NOMO-1 treated with DMSO at 0.1 percent for 48 hours (cell line): ENCODE data around the gene CD164L2.

Experiments used
- DNase-seq: peaks from one replicate; lab custom pipeline; 2025; ENCODE audit not compliant: unreplicated experiment; lab: John Stamatoyannopoulos, UW

CD164L2 gene

DNA sequence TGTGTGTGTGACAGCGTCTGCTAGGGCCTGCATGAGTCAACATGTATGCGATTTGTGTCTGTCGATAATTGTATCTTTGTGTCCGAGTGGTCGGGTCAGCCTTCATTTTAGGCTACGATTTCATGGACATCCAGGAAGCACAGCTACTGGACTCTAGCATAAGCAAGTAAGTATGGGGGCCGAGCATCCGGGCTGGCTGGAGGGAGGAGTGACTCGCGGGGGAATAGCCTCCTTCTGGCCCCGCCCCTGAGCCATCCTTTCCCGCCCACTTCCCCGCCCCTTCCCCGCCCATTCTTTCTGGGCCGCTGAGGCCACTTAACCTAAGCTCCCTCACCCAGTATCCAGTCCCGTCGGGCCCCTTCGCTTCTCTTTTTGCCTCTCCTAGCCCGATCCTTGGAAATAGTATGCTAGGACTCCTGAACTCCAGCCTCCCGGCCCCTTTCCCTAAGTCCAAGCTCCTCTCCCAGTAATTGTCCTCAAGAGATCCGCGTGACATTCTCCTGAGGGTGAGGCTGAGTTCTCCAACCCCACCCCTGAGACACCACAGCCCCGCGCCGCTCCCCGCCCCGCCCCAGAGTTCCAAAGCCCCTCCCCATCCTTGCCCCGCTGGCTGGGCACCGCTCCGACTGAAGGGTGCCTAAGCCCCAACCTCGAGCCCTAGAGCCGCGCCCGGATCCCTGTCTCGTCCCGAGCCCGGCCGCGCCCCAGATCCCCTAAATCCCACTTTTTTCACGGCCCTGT, 17.6 kb downstream of the CD164L2 start:
- peak; percentile 74 for DNase-seq

DNA sequence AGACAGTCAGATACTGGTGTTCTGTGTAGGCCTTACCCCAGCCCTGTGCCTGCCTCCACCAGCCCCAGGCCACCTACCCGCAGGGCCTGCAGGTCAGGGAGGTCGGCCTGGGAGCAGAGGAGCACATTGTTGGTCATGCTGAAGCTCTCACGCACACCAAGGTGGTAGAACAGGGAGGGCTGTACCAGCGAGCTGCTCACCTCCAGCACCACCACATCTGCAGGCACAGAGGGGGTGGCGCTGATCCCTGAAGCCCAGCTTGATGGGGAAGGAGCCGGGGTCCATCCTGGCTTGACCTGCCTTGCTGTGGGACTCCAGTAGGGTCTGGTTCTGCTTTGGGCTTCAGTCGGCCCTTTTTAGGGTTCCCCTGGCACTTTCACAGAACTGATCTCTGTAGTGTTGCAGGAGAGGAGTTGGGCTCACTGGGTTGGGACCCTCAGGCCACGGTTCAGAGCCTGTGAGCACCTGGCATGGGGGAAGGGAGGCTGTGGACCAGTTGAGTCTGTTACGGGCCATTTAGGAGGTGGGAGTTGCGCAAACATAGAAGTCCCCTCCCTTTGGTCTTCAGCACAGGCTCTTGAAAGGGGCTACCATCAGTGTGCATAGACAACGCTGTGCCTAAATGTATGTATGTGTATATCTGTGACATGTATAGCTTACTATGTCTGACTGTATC, 18.3 kb downstream of the CD164L2 start:
- no peak for DNase-seq

DNA sequence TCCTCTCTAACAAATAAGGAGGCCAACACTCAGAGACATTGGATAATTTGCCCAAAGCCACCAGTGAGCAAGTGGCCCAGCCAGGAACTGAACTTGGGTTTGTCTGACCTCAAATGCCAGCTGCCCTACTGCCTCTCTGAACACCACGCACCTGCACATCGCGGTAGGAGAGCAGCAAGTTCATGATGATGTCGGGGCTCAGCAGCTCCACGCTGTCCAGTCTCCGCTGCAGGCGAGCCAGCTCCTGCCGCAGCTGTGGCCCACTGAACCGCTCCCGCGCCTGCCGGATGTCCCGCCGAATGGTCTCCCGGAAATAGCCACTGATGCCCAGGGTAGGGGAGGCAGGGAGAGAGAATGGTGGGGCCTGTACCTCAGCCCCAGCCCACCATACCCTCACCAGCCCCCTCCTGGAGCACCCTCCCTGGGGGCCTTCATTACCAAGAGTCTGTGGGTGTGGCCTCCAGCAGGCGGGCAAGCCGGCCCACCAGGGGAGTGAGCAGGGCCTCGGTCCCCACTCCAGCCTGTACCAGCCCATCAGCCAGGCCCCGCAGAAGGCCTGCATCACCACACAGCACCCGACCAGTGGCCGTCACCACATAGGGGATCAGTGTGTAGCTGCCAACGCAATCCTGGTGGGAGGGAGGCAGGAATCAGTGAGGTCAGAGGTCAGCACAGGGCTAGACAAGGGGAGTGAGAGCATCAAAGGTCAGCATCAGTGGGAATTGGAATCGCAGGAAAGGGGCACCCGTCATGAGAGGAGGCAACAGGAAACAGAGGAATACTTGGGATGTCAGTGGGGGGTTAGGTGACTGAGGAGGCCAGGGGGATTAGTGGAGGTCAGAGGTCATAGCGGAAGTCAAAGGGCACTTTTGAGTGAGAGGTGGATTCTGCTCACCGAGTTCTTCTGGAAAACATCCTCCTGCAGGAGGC, 19.1 kb downstream of the CD164L2 start:
- DNase-seq = no peak

DNA sequence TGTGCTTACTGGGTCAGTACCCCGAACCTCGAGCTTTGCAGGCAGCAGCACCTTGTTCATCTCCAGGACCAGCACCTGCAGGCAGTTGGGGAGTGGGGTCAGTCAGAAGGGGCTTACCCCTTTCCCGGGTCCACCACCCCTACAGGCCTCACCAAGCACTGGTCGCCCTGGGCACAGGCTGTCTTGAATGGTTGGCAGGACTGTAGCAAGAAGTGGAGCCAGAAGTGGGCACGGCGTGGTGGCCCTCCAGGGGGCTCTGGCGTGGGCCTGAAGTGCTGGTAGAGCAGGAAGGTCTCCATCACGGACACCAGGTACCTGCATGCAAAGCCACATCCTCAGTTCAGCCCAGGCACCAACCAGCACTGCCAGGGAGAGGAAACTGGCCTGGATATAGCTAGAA, 21.6 kb downstream of the CD164L2 start:
- no peak for DNase-seq

DNA sequence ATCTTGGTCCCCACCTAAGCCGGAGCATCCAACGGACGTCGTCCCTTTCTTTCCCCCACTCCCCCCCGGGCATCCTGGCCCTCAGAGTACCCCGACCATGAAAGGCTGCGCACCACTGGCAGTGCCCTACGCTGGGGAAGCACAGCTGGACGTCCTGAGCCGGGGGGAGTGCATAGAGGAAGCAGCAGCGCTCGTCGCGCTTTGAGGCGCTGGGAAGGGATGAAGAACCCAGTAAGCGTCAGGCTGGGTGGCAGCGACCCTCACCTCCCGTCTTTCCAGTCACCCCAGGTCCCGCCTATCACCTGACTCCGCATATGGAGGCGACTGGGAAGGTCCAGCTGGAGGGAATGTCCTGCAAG, 22.1 kb downstream of the CD164L2 start:
- DNase-seq = no peak

DNA sequence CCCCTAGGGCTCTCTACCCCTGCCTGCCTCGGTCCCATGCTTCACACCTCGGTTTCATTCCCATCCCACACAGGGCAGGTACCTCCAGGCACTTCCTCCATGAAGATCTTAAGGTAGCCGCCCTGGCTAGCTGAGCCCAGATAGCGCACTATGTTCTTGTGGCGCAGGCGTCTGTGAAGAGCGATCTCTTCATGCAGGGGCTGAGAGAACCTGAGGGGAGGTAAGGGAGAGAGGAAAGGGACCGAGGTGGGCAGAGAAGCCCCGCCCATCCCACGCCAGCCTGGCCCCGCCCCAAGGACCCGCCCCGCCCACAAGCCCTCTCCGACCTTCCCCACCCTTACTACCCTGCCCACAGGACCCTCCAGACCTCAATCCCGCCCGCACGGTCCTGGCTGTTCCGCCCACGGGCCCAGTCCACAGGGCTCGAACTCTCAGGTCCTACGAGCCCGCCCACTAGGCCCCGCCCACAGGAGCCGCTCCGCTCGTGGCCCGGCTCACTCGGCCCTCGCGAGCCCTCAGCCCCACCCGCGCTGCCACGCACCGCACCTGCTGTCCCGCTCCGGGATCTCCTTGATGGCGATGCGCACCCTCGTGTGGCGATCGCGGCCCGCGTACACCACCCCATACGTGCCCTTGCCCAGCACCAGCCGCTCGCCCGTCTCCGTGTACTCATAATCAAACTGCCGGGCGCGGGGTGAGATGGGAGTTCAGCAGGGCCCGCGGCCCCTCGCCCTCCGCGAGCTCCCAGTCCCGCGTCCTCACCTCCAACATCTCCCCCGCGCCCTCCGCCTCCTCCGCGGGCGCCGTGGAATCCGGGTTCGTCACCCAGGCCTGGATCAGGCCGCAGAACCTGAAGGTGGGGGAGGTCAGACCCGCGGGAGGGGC, 22.7 kb downstream of the CD164L2 start:
- no peak for DNase-seq

DNA sequence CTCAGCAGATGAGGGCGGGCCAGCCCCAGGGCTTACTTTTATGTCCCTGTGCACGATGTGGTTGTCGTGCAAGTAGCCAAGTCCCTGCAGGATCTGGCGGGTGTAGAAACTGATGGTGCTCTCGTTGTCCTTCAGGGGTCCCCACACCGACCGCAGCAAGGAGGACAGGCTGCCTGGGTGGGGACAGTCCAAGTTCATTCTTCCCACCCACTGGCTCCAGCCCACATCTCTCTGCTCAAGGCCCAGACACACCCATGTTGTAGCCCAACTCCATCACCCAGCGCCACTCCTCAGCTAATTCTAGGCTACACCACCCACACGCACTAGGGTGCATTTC, 23.3 kb downstream of the CD164L2 start:
- DNase-seq = no peak

DNA sequence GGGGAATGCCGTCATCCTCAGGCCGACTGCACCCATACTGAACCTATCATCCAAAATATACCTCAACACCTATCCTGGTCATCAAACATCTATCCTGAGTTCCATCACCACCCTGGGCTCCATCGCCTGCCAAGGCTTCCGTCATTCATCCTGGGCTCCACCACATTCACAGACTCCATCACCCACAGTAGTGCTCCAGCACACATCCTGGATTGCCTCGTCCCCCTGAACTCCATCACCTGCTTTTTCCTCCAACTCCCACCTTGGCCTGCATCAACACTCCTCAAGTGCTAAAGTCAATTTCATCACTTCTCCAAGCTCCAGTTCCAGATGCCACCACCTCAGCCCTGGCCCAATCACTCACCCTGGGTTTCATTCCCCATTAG, 24.2 kb downstream of the CD164L2 start:
- no peak for DNase-seq

DNA sequence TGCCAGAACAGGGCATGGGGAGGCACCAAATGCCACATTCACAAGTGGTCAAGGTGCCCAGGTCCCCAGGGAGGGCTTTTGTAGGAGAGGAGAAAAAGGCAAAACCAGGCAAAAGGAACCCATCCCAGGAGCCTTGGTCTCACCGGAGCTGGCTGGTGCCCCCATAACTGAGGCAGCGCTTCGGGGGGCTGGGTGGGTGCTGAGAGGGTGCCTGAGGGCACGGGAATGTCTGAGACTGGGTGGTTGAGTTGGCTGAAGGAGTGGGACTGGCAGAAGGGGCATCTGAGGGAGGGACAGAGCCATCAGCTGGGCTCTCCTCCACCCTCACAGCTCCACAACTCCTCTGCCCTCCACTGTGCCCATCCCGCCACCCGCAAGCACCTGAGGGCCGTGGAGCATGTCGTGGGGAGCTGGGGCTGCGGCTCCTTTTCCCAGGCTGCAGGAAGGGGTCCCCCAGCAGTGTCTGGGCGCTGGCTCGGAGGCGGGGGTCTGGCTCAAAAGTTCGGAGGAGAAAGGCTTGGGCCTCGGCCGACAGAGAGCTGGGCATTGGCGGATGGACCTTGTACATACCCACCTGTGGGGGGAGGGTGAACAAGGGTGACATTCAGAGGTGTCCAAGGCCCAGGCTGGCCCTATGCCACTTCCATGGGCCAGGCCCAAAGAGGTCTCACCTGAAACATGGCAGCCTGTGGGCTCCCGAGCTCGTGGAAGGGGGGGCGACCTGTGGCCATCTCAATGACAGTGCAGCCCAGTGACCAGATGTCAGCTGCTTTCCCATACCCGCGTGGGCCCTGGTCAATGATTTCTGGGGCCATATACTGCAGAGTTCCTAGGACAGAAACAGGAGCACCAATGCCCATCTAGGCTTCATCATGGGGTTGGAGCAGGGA, 24.9 kb downstream of the CD164L2 start:
- DNase-seq = no peak

DNA sequence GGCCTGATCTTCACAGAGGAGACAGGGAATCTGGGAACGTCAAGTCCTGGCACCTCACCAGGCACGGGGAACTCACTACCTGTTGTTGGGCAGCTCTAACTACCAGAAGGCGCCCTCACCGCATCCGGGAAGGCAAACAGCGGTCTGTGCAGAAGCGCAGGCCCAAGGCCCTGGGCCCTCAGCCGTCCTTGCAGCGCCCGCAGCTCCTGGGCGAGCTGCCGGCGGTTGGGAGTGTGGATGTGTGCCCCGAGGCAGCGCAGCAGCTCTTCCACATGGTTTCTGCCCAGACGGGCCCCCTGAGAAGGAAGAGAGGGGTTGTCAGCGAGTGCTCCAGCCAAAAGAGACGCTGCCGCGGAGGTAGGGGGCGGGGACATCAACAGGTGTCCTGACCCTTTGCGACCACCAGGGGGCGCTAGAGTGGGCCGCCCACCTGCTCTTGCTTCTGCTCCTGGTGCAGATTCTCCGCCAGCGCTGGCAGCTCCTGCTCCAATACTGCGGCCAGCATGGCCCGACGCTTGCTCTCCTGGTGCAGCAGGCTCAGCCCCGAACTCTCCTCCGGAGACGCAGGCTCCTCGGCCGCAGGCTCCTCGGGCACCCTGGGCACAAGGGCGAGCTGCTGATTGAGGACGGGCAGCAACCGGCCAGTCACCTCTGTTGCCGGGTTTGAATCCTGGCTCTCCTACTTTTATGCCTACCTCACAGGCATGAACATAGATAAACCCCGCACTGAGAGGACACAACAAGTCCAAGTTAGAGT, 25.7 kb downstream of the CD164L2 start:
- peak; percentile 37 for DNase-seq

DNA sequence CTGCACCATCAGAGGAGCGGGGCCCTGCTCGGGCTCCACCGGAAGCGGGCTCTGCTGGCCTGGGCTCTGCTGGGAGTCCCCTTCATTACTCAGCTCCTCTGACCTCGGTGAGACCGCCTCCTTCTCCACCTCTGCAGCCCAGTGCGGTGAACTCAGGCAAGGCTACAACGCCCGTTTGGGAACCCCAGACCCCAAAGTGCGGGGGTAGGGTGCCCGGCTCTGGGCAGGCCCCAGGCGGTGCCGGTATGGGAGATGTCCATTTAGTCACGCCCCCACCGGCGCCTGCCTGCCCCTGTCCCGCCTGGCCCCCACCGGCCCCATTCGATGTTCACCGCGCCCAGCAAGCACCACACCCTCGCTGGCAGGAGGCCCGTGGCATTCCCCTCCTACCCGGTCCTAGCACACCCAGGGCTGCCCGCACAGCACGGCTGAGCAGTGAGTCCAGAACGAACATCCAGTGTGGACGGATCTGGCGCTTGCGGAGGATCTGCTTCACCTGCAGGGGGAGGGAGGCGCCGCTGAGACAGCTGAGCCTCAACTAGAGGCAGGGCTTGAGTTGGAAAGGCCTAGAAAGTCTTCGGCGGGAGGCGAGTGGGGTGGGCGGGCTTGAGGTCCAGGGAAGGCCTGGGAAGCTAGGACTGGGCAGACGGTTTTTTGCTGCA, 26.4 kb downstream of the CD164L2 start:
- no peak for DNase-seq

DNA sequence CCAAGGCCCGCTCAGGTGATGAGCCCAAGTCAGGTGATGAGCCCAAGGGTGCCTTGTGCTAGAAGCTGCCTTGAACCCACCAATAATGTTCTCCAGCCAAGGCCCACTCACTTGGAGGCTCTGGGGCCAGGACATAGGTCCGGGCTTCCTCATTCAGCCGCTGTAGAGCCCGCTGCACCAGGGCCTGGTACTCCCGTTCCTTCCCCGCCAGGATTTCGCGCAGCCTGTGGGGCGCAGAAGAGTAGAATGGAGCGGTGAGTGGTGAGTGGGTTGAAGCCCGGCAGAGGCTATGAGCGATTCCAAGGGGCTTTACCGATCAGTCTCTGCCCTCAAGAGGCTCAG, 26.9 kb downstream of the CD164L2 start:
- no peak for DNase-seq

DNA sequence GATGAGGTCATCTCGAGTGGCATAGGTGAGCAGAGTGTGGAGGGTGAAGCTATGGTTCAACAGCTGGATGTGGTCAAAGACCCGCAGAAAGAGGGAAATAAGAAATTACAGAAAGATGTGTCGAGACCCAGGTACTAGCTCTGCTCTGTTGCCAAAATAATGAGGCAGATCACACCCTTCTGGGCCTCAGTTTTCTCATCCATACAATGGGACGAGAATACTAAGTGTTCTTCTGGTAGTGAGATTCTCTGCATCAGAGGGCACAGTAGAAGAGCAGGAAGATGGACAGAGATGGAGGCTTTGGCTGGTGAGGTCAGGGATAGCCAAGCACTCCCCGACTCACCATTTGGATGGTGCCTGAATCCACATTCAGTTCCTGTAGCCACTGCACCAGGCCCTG, 27.4 kb downstream of the CD164L2 start:
- no peak for DNase-seq

DNA sequence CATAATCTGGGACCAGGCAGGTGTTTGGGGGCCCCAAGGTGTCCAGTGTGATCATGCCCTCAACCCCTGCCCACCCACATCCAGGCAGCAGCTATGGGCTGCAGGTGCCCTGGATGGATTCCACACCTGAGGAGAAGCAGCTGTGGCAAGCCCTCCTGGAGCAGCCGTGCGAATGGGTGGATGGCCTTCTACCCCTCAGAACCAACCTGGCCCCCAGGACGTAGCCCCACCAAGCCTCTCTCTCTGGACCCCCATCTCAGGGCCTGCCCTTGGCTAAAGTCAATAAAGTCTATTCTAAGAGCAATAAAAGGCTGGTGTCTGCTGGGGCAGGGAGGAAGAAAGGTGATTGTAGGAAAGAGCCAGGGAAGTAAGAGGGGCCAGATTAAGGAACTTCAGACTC, 29.5 kb downstream of the CD164L2 start:
- no peak for DNase-seq

DNA sequence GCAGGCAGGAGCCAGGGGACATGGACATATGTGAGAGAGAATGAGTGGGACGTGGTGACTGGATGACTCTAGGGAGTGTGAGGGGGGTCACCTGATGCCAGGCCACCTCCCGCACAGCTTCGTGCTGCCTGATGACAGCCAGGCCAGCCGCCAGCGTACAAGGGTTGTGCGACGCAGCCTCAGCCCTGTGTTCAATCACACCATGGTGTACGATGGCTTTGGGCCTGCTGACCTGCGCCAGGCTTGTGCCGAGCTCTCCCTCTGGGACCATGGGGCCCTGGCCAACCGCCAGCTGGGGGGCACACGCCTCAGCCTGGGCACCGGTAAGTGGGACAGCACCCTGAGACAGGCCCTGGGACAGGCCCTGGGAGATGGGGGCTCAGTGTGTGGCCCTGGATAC, 30.0 kb downstream of the CD164L2 start:
- DNase-seq = no peak

DNA sequence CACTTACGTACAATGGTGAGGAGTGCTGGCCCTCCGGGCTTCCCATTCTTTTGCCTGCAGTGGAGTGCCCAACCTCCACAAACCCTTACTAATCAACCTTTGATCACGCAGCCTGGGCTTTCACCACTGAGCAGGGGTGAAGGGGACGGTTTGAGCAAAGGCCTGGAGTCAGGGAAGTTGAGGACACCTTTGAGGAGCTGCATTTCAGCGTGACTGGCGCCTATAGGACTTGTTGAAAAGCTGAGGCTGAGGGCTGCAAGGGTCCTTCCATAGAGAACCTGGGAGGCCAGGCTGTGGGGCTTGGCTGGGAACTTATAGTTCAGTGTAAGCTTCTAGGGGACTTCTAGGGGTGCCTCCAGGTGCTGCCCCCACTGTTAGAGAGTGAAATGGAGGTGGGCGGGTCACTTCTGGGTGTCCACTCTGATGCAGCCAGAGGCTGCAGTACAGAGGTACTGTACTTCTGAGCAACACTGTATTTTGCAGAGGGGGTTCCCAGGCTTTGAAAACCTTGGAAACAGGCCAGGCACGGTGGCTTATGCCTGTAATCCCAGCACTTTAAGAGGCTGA, 31.5 kb downstream of the CD164L2 start:
- DNase-seq = no peak

DNA sequence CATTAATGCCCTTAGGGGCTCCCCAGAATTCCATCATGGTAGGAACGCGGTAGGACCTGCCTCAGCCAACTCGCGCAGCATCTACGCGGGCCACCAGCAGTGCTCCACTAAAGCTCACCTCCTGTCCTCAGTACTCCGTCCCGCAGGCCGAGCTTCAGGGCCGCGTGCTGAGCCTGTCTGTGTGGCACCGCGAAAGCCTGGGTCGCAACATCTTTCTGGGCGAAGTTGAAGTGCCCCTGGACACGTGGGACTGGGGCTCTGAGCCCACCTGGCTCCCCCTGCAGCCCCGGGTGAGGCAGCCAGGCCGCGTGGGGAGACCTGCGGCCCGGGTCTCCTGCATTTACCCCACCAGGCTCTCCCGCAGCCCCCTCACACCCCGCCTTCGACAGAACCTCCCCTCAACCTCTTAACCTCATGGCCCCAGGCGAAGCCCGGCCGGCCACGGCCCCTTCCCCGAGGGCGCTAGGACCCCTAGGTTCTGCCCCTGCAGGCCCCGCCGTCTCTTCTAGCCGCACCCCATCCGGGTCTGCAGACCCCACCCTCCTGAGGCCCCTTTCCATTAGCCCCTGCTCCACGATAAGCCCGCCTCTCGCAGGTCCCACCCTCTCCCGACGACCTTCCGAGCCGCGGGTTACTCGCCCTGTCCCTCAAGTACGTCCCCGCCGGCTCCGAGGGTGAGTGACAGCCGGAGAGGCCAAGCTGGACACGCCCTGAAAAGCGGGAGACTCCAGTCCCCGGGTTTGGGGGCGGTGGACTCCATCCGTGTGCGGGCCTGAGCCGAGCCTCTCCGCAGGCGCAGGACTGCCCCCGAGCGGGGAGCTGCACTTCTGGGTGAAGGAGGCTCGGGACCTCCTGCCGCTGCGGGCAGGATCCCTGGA, 32.2 kb downstream of the CD164L2 start:
- no peak for DNase-seq
